CD8-positive, alpha-beta memory T cell (primary cell): ENCODE measurements around the gene GALE. TPM values are rescaled to one million over a fixed set of nuclear protein-coding genes. Genes with fewer than 3 reads are reported as not detected.
A peak's percentile ranks its signal among the peaks of the same experiment; 100 is the strongest.

ENCODE experiments used
- CTCF ChIA-PET: fragments of 350-600 bp; sonication (Branson Sonifier 250); formaldehyde crosslinking; loops from one replicate; lab custom pipeline; 2021; ENCODE audit warnings: antibody characterized with exemption; lab: Charles Lee
- POLR2A ChIA-PET: fragments of 350-600 bp; sonication (Branson Sonifier 250); formaldehyde crosslinking; loops from one replicate; lab custom pipeline; 2021; ENCODE audit warnings: antibody characterized with exemption; lab: Charles Lee
- DNase-seq, 5 donors: peaks; one replicate each; pipeline versions ENCODE4 v3.0.0 to v3.0.0-alpha.2; 2020 to 2022; ENCODE audit warnings: mixed read lengths in 1 of 5
- H3K27ac ChIP-seq: one replicate; pipeline ENCODE4 v1.7.0; 2013; ENCODE audit warnings: low read depth, mild to moderate bottlenecking, low read length, moderate library complexity
- H3K27me3 ChIP-seq: 2 replicates; pipeline ENCODE4 v1.7.0; 2013; ENCODE audit warnings: low read length, mild to moderate bottlenecking; ENCODE audit not compliant: insufficient read depth, poor library complexity, severe bottlenecking
- H3K36me3 ChIP-seq: 2 replicates; pipeline ENCODE4 v1.7.0; 2013; ENCODE audit warnings: mild to moderate bottlenecking, low read length, moderate library complexity; ENCODE audit not compliant: insufficient read depth
- H3K4me1 ChIP-seq: 2 replicates; pipeline ENCODE4 v1.7.0; 2013; ENCODE audit warnings: mild to moderate bottlenecking, low read length, moderate library complexity; ENCODE audit not compliant: insufficient read depth
- H3K4me3 ChIP-seq: 2 replicates; pipeline ENCODE4 v1.7.0; 2013; ENCODE audit warnings: mild to moderate bottlenecking, low read length
- H3K9me3 ChIP-seq: 2 replicates; pipeline ENCODE4 v1.7.0; 2013; ENCODE audit warnings: mild to moderate bottlenecking, low read length
- H3K27ac Mint-ChIP-seq, 8 donors: one replicate each; pipeline ENCODE4 v1.8.0; 2020 to 2021; ENCODE audit warnings: mixed read lengths in 8 of 8, mild to moderate bottlenecking in 6 of 8, inconsistent platforms in 3 of 8, moderate library complexity in 3 of 8
- H3K27me3 Mint-ChIP-seq, 2 donors: one replicate each; pipeline ENCODE4 v1.8.0; 2020 to 2021; ENCODE audit warnings: mixed read lengths in 2 of 2, mild to moderate bottlenecking in 1 of 2, moderate library complexity in 1 of 2
- H3K36me3 Mint-ChIP-seq, 3 donors: one replicate each; pipeline ENCODE4 v1.8.0; 2020 to 2021; ENCODE audit warnings: mixed read lengths in 3 of 3, inconsistent platforms in 1 of 3, mild to moderate bottlenecking in 1 of 3
- H3K4me1 Mint-ChIP-seq, 3 donors: one replicate each; pipeline ENCODE4 v1.8.0; 2020 to 2021; ENCODE audit warnings: mixed read lengths in 3 of 3, inconsistent platforms in 1 of 3, mild to moderate bottlenecking in 1 of 3
- H3K4me3 Mint-ChIP-seq, 7 donors: one replicate each; pipeline ENCODE4 v1.8.0; 2020 to 2021; ENCODE audit warnings: mixed read lengths in 7 of 7, mild to moderate bottlenecking in 6 of 7, moderate library complexity in 4 of 7, inconsistent platforms in 2 of 7
- H3K9me3 Mint-ChIP-seq, 5 donors: one replicate each; pipeline ENCODE4 v1.8.0; 2020 to 2022; ENCODE audit warnings: mixed read lengths in 5 of 5, mild to moderate bottlenecking in 3 of 5, moderate library complexity in 2 of 5, inconsistent platforms in 1 of 5
- polyA plus RNA-seq: library from polyadenylated mRNA; unstranded; fragments of 300-500 nt; fragmentation: Illumina TruSeq; gene quantifications from one replicate; pipeline ENCODE4 v1.2.3, GENCODE V29; 2021
- total RNA-seq, 2 experiments: library from RNA; stranded (reverse); gene quantifications; one replicate each; pipeline ENCODE4 v1.2.3, GENCODE V29; 2021

The GALE gene
- total and polyA plus RNA-seq, 3 experiments from 2014 or later: 17.2 to 55.3 (median 50.5) TPM

DNA sequence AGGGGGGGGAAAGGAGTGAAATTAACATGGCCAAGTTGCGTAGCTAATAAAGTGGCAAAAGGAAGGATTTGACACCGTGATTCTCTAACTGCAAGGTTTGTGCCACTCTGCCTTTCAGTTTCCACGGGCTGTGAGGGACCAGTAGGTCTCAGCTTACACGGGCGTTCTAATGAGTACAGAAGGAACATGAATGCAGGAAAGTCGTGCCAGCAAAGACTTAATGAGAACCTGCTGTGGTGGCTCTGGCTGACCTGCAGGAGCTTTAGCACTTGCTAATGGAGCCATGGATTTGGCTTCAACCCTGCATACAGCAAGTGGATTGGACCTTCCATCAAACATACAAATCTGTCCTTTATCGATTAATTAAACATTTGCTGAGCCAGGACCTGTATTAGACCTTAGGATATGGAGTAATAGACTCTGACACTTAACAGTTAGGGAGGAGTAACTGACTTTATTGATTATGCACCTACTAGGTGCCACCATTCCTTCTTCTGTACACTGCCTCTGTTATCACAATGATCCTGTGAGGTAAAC, 37.4 kb downstream of the GALE start:
- Mint-ChIP-seq H3K27me3 (no peaks in the 10 kb centered on the region), H3K4me3 (no peak overlapping the region), H3K4me1 (peaks cover 0 to 12% (median 5%) of the 10 kb centered on the region in 3 donors), H3K9me3 (no peaks in the 10 kb centered on the region), H3K36me3 (peaks cover 0 to 65% (median 13%) of the 10 kb centered on the region in 3 donors), H3K27ac (peak overlapping the region in 1 of 8 donors; percentile 35)
- H3K4me1 ChIP-seq: no peaks in the 10 kb centered on the region
- no peak for DNase-seq
- H3K27me3 ChIP-seq: no peaks in the 10 kb centered on the region
- peaks cover 19% of the 10 kb centered on the region for H3K36me3 ChIP-seq
- no peak overlapping the region for H3K27ac ChIP-seq
- CTCF ChIA-PET: no interaction called here
- H3K9me3 ChIP-seq: no peaks in the 10 kb centered on the region
- POLR2A ChIA-PET: no interaction called here
- no peak overlapping the region for H3K4me3 ChIP-seq

DNA sequence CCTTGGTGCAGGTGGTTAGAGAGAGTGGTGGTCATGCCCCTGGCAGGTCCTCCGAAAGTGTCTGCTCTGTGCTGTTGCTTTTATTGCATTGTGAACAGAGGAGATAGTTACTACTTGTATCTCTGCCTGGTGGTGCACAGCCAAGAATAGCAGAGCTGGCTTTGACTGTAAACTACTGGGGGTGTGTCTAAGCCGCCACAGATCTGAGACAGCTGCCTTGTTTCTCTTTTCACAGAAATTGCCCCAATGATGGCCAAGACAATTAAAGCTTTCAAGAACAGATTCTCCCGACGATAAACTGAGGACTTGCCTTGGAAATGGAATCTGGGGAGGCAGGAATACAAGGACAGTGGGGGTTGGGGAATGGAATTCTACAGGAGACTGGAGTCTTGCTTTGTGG, 41.3 kb downstream of the GALE start:
- no peaks in the 10 kb centered on the region for H3K4me1 ChIP-seq
- no peaks in the 10 kb centered on the region for H3K27me3 ChIP-seq
- CTCF ChIA-PET: no interaction called here
- no peaks in the 10 kb centered on the region for H3K9me3 ChIP-seq
- POLR2A ChIA-PET: no interaction called here
- Mint-ChIP-seq H3K36me3 (peaks cover 0 to 90% (median 24%) of the 10 kb centered on the region in 3 donors), H3K27me3 (no peaks in the 10 kb centered on the region), H3K27ac (peak overlapping the region in 2 of 8 donors; percentile 32 to 84), H3K4me3 (no peak overlapping the region), H3K4me1 (peaks cover 0 to 12% (median 5%) of the 10 kb centered on the region in 3 donors), H3K9me3 (no peaks in the 10 kb centered on the region)
- H3K27ac ChIP-seq: no peak overlapping the region
- peaks cover 49% of the 10 kb centered on the region for H3K36me3 ChIP-seq
- no peak for DNase-seq
- H3K4me3 ChIP-seq: no peak overlapping the region

- Histone ChIP-seq H3K27ac (no peak overlapping the region), H3K4me1 (no peaks in the 10 kb centered on the region), H3K4me3 (no peak overlapping the region), H3K27me3 (no peaks in the 10 kb centered on the region), H3K9me3 (no peaks in the 10 kb centered on the region), H3K36me3 (peaks cover 64% of the 10 kb centered on the region)
- Mint-ChIP-seq H3K36me3 (peaks cover 0 to 94% (median 30%) of the 10 kb centered on the region in 3 donors), H3K27ac (no peak overlapping the region), H3K27me3 (no peaks in the 10 kb centered on the region), H3K9me3 (no peaks in the 10 kb centered on the region), H3K4me3 (no peak overlapping the region), H3K4me1 (peaks cover 0 to 12% (median 5%) of the 10 kb centered on the region in 3 donors)
- DNase-seq: no peak
- ChIA-PET CTCF (interaction anchor here (0.7 to 1.9 kb wide), 2 partner anchors 14 to 346 kb away, joined by 3 to 6 read pairs; no protein-coding TSS in a partner anchor), POLR2A (interaction anchor here (0.8 kb wide), 1 partner anchor 60 kb away, joined by 4 read pairs; no protein-coding TSS in a partner anchor)
Measured at GRCh38 chr1:23757812-23758211, 42.7 kb downstream of the GALE start.

DNA sequence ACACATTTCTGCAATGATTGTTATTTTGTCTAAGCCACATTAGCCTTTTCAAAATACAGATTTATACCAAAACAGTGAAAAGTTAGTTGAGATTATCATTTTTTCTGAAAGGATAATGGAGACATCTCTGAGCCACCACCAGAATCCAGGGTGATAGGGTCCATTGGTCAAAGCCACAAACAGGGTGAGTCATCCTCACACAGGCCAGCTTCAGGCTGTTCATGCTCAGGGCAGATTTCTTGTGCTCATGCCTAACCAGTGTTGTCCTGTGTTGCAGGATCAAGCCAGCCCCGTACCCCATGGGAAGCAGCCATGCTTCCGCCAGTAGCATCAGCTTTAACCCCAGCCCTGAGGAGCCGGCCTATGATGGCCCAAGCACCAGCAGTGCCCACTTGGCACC, 43.9 kb downstream of the GALE start:
- peaks cover 75% of the 10 kb centered on the region for H3K36me3 ChIP-seq
- H3K4me3 ChIP-seq: no peak overlapping the region
- no peaks in the 10 kb centered on the region for H3K9me3 Mint-ChIP-seq
- no peak overlapping the region for H3K4me3 Mint-ChIP-seq
- DNase-seq: no peak
- POLR2A ChIA-PET: no interaction called here
- H3K36me3 Mint-ChIP-seq: peaks cover under 1 to 96% (median 29%) of the 10 kb centered on the region in 3 donors
- no peaks in the 10 kb centered on the region for H3K27me3 ChIP-seq
- no peak overlapping the region for H3K27ac ChIP-seq
- peaks cover 0 to 11% (median 5%) of the 10 kb centered on the region in 3 donors for H3K4me1 Mint-ChIP-seq
- H3K9me3 ChIP-seq: no peaks in the 10 kb centered on the region
- H3K4me1 ChIP-seq: no peaks in the 10 kb centered on the region
- H3K27ac Mint-ChIP-seq: peak overlapping the region in 1 of 8 donors; percentile 37
- H3K27me3 Mint-ChIP-seq: no peaks in the 10 kb centered on the region
- CTCF ChIA-PET: interaction anchor here (0.9 to 1.9 kb wide), 2 partner anchors 10 to 15 kb away, joined by 3 to 6 read pairs; no protein-coding TSS in a partner anchor

DNA sequence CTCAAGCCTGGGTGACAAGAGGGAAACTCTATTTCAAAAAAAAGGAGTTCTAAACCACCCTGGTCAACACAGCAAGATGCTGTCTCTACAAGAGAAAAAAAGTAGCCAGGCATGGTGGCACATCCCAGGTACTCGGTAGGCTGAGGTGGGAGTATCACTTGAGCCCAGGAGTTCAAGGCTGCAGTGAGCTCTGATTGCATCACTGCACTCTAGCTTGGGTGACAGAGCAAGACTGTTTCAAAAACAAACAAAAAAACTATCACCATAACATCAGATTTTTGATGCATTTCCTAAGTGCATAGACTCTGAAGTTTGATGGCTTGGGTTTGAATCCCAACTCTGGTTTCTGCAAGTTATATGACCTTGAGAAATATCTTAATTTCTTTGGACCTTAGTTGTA, 47.6 kb downstream of the GALE start:
- Mint-ChIP-seq H3K27ac (no peak overlapping the region), H3K4me1 (peaks cover 19 to 26% (median 22%) of the 10 kb centered on the region in 3 donors), H3K36me3 (peaks cover 7 to 87% (median 28%) of the 10 kb centered on the region in 3 donors), H3K4me3 (no peak overlapping the region), H3K27me3 (no peaks in the 10 kb centered on the region), H3K9me3 (no peaks in the 10 kb centered on the region)
- no peak for DNase-seq
- Histone ChIP-seq H3K27me3 (no peaks in the 10 kb centered on the region), H3K9me3 (no peaks in the 10 kb centered on the region), H3K4me1 (peaks cover 6% of the 10 kb centered on the region), H3K4me3 (no peak overlapping the region), H3K27ac (no peak overlapping the region), H3K36me3 (peaks cover 70% of the 10 kb centered on the region)
- ChIA-PET CTCF (interaction anchor here (0.9 kb wide), 1 partner anchor 9 kb away, joined by 3 read pairs; no protein-coding TSS in a partner anchor), POLR2A (no interaction called here)

DNA sequence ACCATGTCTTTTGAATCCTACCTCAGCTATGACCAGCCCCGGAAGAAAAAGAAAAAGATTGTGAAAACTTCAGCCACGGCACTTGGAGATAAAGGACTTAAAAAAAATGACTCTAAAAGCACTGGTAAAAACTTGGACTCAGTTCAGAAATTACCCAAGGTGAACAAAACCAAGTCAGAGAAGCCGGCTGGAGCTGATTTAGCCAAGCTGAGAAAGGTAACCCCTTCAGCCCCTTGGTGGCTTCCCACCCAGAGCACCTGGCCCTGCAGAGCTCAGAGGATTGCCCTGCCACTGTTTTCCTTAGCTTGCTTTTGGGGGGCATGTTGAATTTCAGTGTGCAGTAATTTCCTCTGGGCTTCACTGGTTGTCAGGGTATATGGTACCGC, 48.7 kb downstream of the GALE start:
- H3K9me3 ChIP-seq: no peaks in the 10 kb centered on the region
- no peaks in the 10 kb centered on the region for H3K27me3 ChIP-seq
- Mint-ChIP-seq H3K27me3 (no peaks in the 10 kb centered on the region), H3K36me3 (peaks cover 7 to 81% (median 29%) of the 10 kb centered on the region in 3 donors), H3K4me3 (no peak overlapping the region), H3K9me3 (no peaks in the 10 kb centered on the region), H3K27ac (peak overlapping the region in 3 of 8 donors; percentile 43 to 66 (median 50)), H3K4me1 (peaks cover 30 to 37% (median 33%) of the 10 kb centered on the region in 3 donors)
- ChIA-PET CTCF (interaction anchor here (0.7 kb wide), 1 partner anchor 19 kb away, joined by 4 read pairs; no protein-coding TSS in a partner anchor), POLR2A (interaction anchor here (0.9 kb wide), 1 partner anchor 23 kb away, joined by 3 read pairs; no protein-coding TSS in a partner anchor)
- H3K4me1 ChIP-seq: peaks cover 17% of the 10 kb centered on the region
- no peak for DNase-seq
- H3K4me3 ChIP-seq: no peak overlapping the region
- peaks cover 65% of the 10 kb centered on the region for H3K36me3 ChIP-seq
- H3K27ac ChIP-seq: no peak overlapping the region

DNA sequence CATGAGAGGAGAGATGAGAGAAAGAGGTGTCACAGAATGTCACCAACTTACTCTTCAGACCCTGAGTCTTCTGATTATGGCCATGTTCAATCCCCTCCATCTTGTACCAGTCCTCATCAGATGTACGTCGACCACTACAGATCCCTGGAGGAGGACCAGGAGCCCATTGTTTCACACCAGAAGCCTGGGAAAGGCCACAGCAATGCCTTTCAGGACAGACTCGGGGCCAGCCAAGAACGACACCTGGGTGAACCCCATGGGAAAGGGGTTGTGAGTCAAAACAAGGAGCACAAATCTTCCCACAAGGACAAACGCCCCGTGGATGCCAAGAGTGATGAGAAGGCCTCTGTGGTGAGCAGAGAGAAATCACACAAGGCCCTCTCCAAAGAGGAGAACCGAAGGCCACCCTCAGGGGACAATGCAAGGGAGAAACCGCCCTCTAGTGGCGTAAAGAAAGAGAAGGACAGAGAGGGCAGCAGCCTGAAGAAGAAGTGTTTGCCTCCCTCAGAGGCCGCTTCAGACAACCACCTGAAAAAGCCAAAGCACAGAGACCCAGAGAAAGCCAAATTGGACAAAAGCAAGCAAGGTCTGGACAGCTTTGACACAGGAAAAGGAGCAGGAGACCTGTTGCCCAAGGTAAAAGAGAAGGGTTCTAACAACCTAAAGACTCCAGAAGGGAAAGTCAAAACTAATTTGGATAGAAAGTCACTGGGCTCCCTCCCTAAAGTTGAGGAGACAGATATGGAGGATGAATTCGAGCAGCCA, 49.3 kb downstream of the GALE start:
- no peaks in the 10 kb centered on the region for H3K27me3 ChIP-seq
- H3K9me3 Mint-ChIP-seq: no peaks in the 10 kb centered on the region
- ChIA-PET POLR2A (interaction anchor here (0.9 kb wide), 1 partner anchor 24 kb away, joined by 3 read pairs; no protein-coding TSS in a partner anchor), CTCF (interaction anchor here (0.7 kb wide), 1 partner anchor 19 kb away, joined by 4 read pairs; no protein-coding TSS in a partner anchor)
- H3K36me3 ChIP-seq: peaks cover 59% of the 10 kb centered on the region
- H3K27me3 Mint-ChIP-seq: no peaks in the 10 kb centered on the region
- H3K9me3 ChIP-seq: no peaks in the 10 kb centered on the region
- no peak overlapping the region for H3K27ac ChIP-seq
- H3K4me3 ChIP-seq: no peak overlapping the region
- H3K4me1 ChIP-seq: peaks cover 17% of the 10 kb centered on the region
- peaks cover 34 to 42% (median 37%) of the 10 kb centered on the region in 3 donors for H3K4me1 Mint-ChIP-seq
- peaks cover 7 to 79% (median 32%) of the 10 kb centered on the region in 3 donors for H3K36me3 Mint-ChIP-seq
- peak in 2 of 5 donors; percentile 4 to 13 for DNase-seq
- no peak overlapping the region for H3K4me3 Mint-ChIP-seq
- H3K27ac Mint-ChIP-seq: peak overlapping the region in 4 of 8 donors; percentile 40 to 89 (median 54)
